ENCODE data around the gene GAREM2.

DNA sequence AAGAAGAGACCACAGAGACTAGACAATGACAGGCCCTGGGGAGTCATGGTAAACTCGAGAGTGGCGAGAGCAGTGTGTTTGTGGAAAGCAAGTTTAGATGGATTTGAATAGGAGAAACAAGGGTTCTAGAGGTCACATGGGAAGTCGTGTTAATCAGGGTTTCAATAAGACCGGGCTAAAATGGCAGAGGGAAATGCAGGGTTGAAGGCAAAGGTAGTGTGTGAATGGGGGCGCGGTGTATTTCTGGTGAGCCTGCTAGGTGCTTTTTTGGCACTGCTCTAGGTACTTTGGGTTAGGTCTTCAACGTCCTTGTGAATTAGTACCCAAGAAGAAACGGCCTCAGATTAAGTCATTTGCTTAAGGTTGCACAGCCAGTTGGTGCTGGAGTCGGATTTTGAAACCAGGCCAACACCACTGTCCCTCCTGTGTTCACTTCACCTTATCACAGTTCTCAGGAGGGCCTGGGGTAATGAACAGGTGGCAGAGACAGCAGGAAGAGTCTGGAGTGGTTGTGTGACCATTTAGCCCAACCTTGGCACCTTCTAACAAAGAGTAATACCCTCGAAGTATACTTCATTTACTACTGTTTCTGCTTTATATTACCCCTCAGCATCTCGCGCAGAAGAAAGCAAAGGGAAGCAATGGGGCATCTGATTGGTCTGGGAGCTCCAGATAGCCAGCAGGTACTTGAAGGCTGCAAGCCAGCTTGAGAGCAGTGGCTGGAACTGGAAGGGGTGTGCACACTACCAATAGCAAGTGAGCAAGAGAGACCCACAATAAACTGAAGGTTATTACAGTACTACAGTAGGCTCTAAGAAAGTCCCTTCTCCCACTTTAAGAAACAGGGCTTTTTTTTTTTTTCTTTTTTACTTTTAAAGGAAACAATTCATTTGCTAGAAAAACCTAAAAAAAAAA is 33.4 kb upstream of the GAREM2 start:
- TF ChIP-seq, protein P1, sequence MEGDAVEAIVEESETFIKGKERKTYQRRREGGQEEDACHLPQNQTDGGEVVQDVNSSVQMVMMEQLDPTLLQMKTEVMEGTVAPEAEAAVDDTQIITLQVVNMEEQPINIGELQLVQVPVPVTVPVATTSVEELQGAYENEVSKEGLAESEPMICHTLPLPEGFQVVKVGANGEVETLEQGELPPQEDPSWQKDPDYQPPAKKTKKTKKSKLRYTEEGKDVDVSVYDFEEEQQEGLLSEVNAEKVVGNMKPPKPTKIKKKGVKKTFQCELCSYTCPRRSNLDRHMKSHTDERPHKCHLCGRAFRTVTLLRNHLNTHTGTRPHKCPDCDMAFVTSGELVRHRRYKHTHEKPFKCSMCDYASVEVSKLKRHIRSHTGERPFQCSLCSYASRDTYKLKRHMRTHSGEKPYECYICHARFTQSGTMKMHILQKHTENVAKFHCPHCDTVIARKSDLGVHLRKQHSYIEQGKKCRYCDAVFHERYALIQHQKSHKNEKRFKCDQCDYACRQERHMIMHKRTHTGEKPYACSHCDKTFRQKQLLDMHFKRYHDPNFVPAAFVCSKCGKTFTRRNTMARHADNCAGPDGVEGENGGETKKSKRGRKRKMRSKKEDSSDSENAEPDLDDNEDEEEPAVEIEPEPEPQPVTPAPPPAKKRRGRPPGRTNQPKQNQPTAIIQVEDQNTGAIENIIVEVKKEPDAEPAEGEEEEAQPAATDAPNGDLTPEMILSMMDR (IDR thresholded peaks at IDR 0.05), result no peak
- TF ChIP-seq NFIC (IDR thresholded peaks at IDR 0.05; ENCODE audit: borderline replicate concordance) (no peak), EZH2phosphoT487 (IDR thresholded peaks at IDR 0.05; ENCODE audit: borderline replicate concordance, low read depth) (no peak), MAX (IDR thresholded peaks at IDR 0.05; ENCODE audit: low read depth) (no peak), EP300 (IDR thresholded peaks at IDR 0.05; ENCODE audit: borderline replicate concordance in 1 of 2, low read depth in 1 of 2, low read length in 1 of 2) (no peak), TEAD4 (IDR thresholded peaks at IDR 0.05; ENCODE audit: borderline replicate concordance, insufficient read depth) (no peak), TAF1 (IDR thresholded peaks at IDR 0.05; ENCODE audit: borderline replicate concordance, low read depth, low read length) (no peak)
